H1 (cell line): ENCODE results near the gene SLC41A1. TPM values are rescaled to one million over a fixed set of nuclear protein-coding genes. Genes with fewer than 3 reads are reported as not detected.

ENCODE experiments used
- CTCF ChIA-PET: fragments of 300-600 bp; sonication (Branson Sonifier 250); formaldehyde crosslinking; loops from one replicate; lab custom pipeline; 2021; ENCODE audit not compliant: partially characterized antibody; lab: Charles Lee
- POLR2A ChIA-PET: fragments of 300-600 bp; sonication (Branson Sonifier 250); formaldehyde crosslinking; loops from one replicate; lab custom pipeline; 2021; ENCODE audit warnings: inconsistent platforms; ENCODE audit not compliant: partially characterized antibody; lab: Charles Lee
- DNase-seq, 2 experiments: peaks; one replicate each; pipeline versions ENCODE4 v3.0.0 to v3.0.0-alpha.2; 2010 to 2022; ENCODE audit warnings: low spot score in 2 of 2, low read depth in 1 of 2, mixed read lengths in 1 of 2
- FAIRE-seq: peaks from 2 replicates; lab custom pipeline; 2011; peaks lifted over from hg19 to GRCh38; lab: Jason Lieb, UNC
- H2AFZ ChIP-seq: 2 replicates; pipeline ENCODE4 v1.8.1; 2012; ENCODE audit warnings: low read length, inconsistent platforms
- H2AK5ac ChIP-seq: 2 replicates; pipeline ENCODE4 v1.6.1; 2013; ENCODE audit warnings: low read depth, low read length
- H2BK120ac ChIP-seq: replicated peaks from 2 replicates; pipeline ENCODE3; 2013; ENCODE audit warnings: low read depth, low read length, inconsistent platforms
- H2BK12ac ChIP-seq: 2 replicates; pipeline ENCODE4 v1.6.1; 2013; ENCODE audit warnings: low read depth, low read length
- H2BK15ac ChIP-seq: 2 replicates; pipeline ENCODE4 v1.6.1; 2013; ENCODE audit warnings: low read length
- H2BK20ac ChIP-seq: 2 replicates; pipeline ENCODE4 v1.6.1; 2013; ENCODE audit warnings: low read length
- H2BK5ac ChIP-seq: 2 replicates; pipeline ENCODE4 v1.6.1; 2013; ENCODE audit warnings: low read depth, low read length
- H3K14ac ChIP-seq: 2 replicates; pipeline ENCODE4 v1.6.1; 2013; ENCODE audit warnings: inconsistent platforms; ENCODE audit not compliant: insufficient read length
- H3K18ac ChIP-seq: 2 replicates; pipeline ENCODE4 v1.6.1; 2013; ENCODE audit warnings: low read length; ENCODE audit errors: extremely low read depth
- H3K23ac ChIP-seq: 2 replicates; pipeline ENCODE4 v1.6.1; 2013; ENCODE audit warnings: inconsistent platforms; ENCODE audit not compliant: insufficient read length
- H3K23me2 ChIP-seq: 2 replicates; pipeline ENCODE4 v1.6.1; 2013; ENCODE audit warnings: low read depth, low read length
- H3K27ac ChIP-seq: 2 replicates; pipeline ENCODE4 v1.6.1; 2011; ENCODE audit warnings: low read depth, low read length, inconsistent platforms
- H3K27me3 ChIP-seq, 4 experiments: replicated peaks in 1 of 4; 1 replicate in 1 of 4; 2 replicates in 3 of 4; pipeline versions ENCODE4 v1.6.1 to v1.8.1; 2011 to 2013; ENCODE audit warnings: low read length in 3 of 4, mild to moderate bottlenecking in 3 of 4, inconsistent platforms in 2 of 4, mixed read lengths in 2 of 4, moderate library complexity in 1 of 4; ENCODE audit not compliant: control insufficient read depth in 3 of 4, insufficient read depth in 3 of 4; ENCODE audit errors: extremely low read depth in 1 of 4
- H3K36me3 ChIP-seq, 4 experiments: 2 replicates each; pipeline versions ENCODE4 v1.6.1 to v1.8.1; 2011 to 2013; ENCODE audit warnings: mild to moderate bottlenecking in 4 of 4, low read length in 3 of 4, moderate library complexity in 2 of 4, control low read depth in 1 of 4, inconsistent platforms in 1 of 4; ENCODE audit not compliant: insufficient read depth in 4 of 4, control insufficient read depth in 2 of 4
- H3K4ac ChIP-seq: replicated peaks from 2 replicates; pipeline ENCODE3; 2013; ENCODE audit warnings: low read length, low read depth, mixed read lengths, inconsistent platforms; ENCODE audit not compliant: insufficient read length
- H3K4me1 ChIP-seq, 4 experiments: replicated peaks in 1 of 4; 1 replicate in 1 of 4; 2 replicates in 3 of 4; pipeline versions ENCODE4 v1.6.1 to v1.8.1; 2011 to 2013; ENCODE audit warnings: low read length in 3 of 4, inconsistent platforms in 2 of 4, mixed read lengths in 1 of 4; ENCODE audit not compliant: insufficient read depth in 4 of 4, control insufficient read depth in 3 of 4
- H3K4me2 ChIP-seq, 2 experiments: 2 replicates each; pipeline versions ENCODE4 v1.6.1 to v1.8.1; 2011 to 2013; ENCODE audit warnings: low read depth in 2 of 2, low read length in 2 of 2, control low read depth in 1 of 2, inconsistent platforms in 1 of 2, mild to moderate bottlenecking in 1 of 2; ENCODE audit not compliant: insufficient read depth in 1 of 2
- H3K4me3 ChIP-seq, 4 experiments: fragments of 200-600, 300-600 bp in 1 of 4; sonication (generic), shearing (Covaris generic), sonication (Bioruptor Twin) in 1 of 4; 2 replicates each; pipeline versions ENCODE4 v1.5.1 to v1.8.1; 2011 to 2016; ENCODE audit warnings: low read length in 4 of 4, low read depth in 3 of 4, control low read depth in 2 of 4, inconsistent platforms in 2 of 4, mild to moderate bottlenecking in 2 of 4, mixed read lengths in 1 of 4, moderate library complexity in 1 of 4; ENCODE audit not compliant: insufficient read depth in 2 of 4; ENCODE audit errors: extremely low read depth in 1 of 4
- H3K56ac ChIP-seq: replicated peaks from 2 replicates; pipeline ENCODE3; 2013; ENCODE audit warnings: low read depth, mild to moderate bottlenecking, mixed read lengths, low read length, inconsistent platforms; ENCODE audit not compliant: insufficient read length
- H3K79me1 ChIP-seq: 2 replicates; pipeline ENCODE4 v1.6.1; 2013; ENCODE audit warnings: low read depth, low read length, control low read depth
- H3K79me2 ChIP-seq, 2 experiments: 2 replicates each; pipeline versions ENCODE4 v1.6.1 to v1.8.1; 2012 to 2013; ENCODE audit warnings: low read length in 2 of 2, mild to moderate bottlenecking in 2 of 2, inconsistent platforms in 1 of 2; ENCODE audit not compliant: insufficient read depth in 2 of 2, control insufficient read depth in 1 of 2
- H3K9ac ChIP-seq, 4 experiments: replicated peaks in 1 of 4; 1 replicate in 1 of 4; 2 replicates in 3 of 4; pipeline versions ENCODE4 v1.6.1 to v1.8.1; 2011 to 2013; ENCODE audit warnings: low read depth in 3 of 4, low read length in 3 of 4, control low read depth in 2 of 4, mild to moderate bottlenecking in 2 of 4, moderate library complexity in 2 of 4, inconsistent platforms in 1 of 4; ENCODE audit errors: extremely low read depth in 1 of 4
- H3K9me3 ChIP-seq, 2 experiments: 2 replicates each; pipeline versions ENCODE4 v1.6.1 to v1.8.1; 2012 to 2013; ENCODE audit warnings: mild to moderate bottlenecking in 2 of 2, moderate library complexity in 2 of 2, control low read depth in 1 of 2, inconsistent platforms in 1 of 2, low read depth in 1 of 2, low read length in 1 of 2, mixed read lengths in 1 of 2; ENCODE audit not compliant: insufficient read depth in 2 of 2
- H4K20me1 ChIP-seq, 2 experiments: replicated peaks in 1 of 2; 2 replicates each; pipeline versions ENCODE3 to v1.8.1; 2011 to 2013; ENCODE audit warnings: inconsistent platforms in 2 of 2, low read length in 2 of 2, mild to moderate bottlenecking in 1 of 2; ENCODE audit not compliant: insufficient read depth in 2 of 2, control insufficient read depth in 1 of 2
- H4K5ac ChIP-seq: 2 replicates; pipeline ENCODE4 v1.6.1; 2013; ENCODE audit warnings: low read length, low read depth, mixed read lengths, inconsistent platforms; ENCODE audit not compliant: insufficient read length
- H4K8ac ChIP-seq: 2 replicates; pipeline ENCODE4 v1.8.0; 2013; ENCODE audit warnings: mild to moderate bottlenecking, moderate library complexity, low read length, inconsistent platforms; ENCODE audit not compliant: insufficient read depth; ENCODE audit errors: extremely low read depth
- H4K91ac ChIP-seq: replicated peaks from 2 replicates; pipeline ENCODE3; 2013; ENCODE audit warnings: low read length, mixed read lengths, inconsistent platforms; ENCODE audit not compliant: insufficient read length
- ASH2L ChIP-seq: fragments of 200-600, 300-600 bp; sonication (generic); IDR thresholded peaks from one replicate; pipeline ENCODE4 v1.7.1; 2017; ENCODE audit warnings: low read length
- BRCA1 ChIP-seq: IDR thresholded peaks from 2 replicates; pipeline ENCODE4 v1.6.1; 2012; ENCODE audit warnings: low read depth, low read length, improper control_type of control experiment
- CBX5 ChIP-seq: fragments of 300-800, 300-1000 bp; sonication (generic); IDR thresholded peaks from 2 replicates; pipeline ENCODE4 v1.7.1; 2016; ENCODE audit warnings: antibody characterized with exemption, low read length, low read depth
- HDAC2 ChIP-seq, 2 experiments: fragments of 300-600 bp in 1 of 2; sonication (generic) in 1 of 2; IDR thresholded peaks; 2 replicates each; pipeline ENCODE4 v1.6.1; 2011 to 2012; ENCODE audit warnings: low read depth in 2 of 2, low read length in 2 of 2, mild to moderate bottlenecking in 2 of 2, moderate library complexity in 2 of 2, borderline replicate concordance in 1 of 2, inconsistent platforms in 1 of 2
- JUN ChIP-seq: IDR thresholded peaks from 2 replicates; pipeline ENCODE4 v1.6.1; 2011; ENCODE audit warnings: low read depth, mild to moderate bottlenecking, improper control_type of control experiment, low read length
- JUND ChIP-seq: IDR thresholded peaks from 2 replicates; pipeline ENCODE4 v1.6.1; 2011; ENCODE audit warnings: mild to moderate bottlenecking, improper control_type of control experiment, low read length
- NANOG ChIP-seq: IDR thresholded peaks from 2 replicates; pipeline ENCODE4 v1.6.1; 2011; ENCODE audit warnings: low read length, low read depth, mild to moderate bottlenecking, inconsistent platforms; ENCODE audit not compliant: insufficient read depth, poor library complexity, severe bottlenecking
- PHF8 ChIP-seq: fragments of 200-600 bp; sonication (generic); conservative IDR thresholded peaks from 2 replicates; pipeline ENCODE4 v1.7.1; 2012; ENCODE audit warnings: low read depth, mild to moderate bottlenecking, inconsistent platforms, low read length, moderate library complexity
- RFX5 ChIP-seq: IDR thresholded peaks from 2 replicates; pipeline ENCODE4 v1.6.1; 2011; ENCODE audit warnings: low read depth, low read length, improper control_type of control experiment, borderline replicate concordance
- SIRT6 ChIP-seq: IDR thresholded peaks from one replicate; pipeline ENCODE4 v1.7.1; 2012; ENCODE audit warnings: low read length, inconsistent platforms
- TAF7 ChIP-seq: optimal IDR thresholded peaks from 2 replicates; pipeline ENCODE3; 2011; ENCODE audit warnings: low read depth, mild to moderate bottlenecking, inconsistent platforms, low read length, moderate library complexity, borderline replicate concordance
- TCF12 ChIP-seq: IDR thresholded peaks from 2 replicates; pipeline ENCODE4 v1.6.1; 2011; ENCODE audit warnings: low read depth, mild to moderate bottlenecking, low read length
- WGBS, 2 experiments: shearing (Covaris generic) in 1 of 2; methylation state at CpG; one replicate each; pipeline versions ENCODE4 v1.1.6 to v1.1.7; 2013 to 2015; ENCODE audit warnings: low lambda C conversion rate in 2 of 2, mixed read lengths in 2 of 2, inconsistent platforms in 1 of 2, low coverage in 1 of 2, missing lambda C conversion rate in 1 of 2; ENCODE audit not compliant: insufficient replicate concordance in 2 of 2, insufficient coverage in 1 of 2, insufficient read length in 1 of 2; ENCODE audit errors: extremely low coverage in 1 of 2, missing lambda C conversion rate in 1 of 2; 5-methylcytosine and 5-hydroxymethylcytosine counted together
- polyA plus RNA-seq, 7 experiments: library from polyadenylated mRNA; depleted of rRNA in 3 of 7; stranded (reverse) in 5 of 7; unstranded in 2 of 7; fragments of >200 nt in 5 of 7; fragments of 200-250 nt in 2 of 7; gene quantifications; 1 replicate in 5 of 7; 2 replicates in 1 of 7; 4 replicates in 1 of 7; pipeline versions ENCODE4 v1.2.1 to v1.2.3, GENCODE V29; 2011 to 2013; ENCODE audit warnings: missing spikeins in 2 of 7, mixed read lengths in 2 of 7
- total RNA-seq: library from RNA; stranded (reverse); fragmentation: NEBNext Ultra II Directional; extraction: Animal tissue kit (Norgen Biotek cat#: 25700); gene quantifications from 2 replicates; pipeline ENCODE4 v1.2.1, GENCODE V29; 2021
- TF ChIP-seq, protein P1 (sequence below): IDR thresholded peaks from 2 replicates; pipeline ENCODE4 v1.6.1; 2012; ENCODE audit warnings: inconsistent platforms

SLC41A1 gene
- total and polyA plus RNA-seq, 2 of the 8 experiments (the other 6 are each of a cell fraction or from before 2014, with no cell fraction given) = 41.2 to 42.3 TPM

DNA sequence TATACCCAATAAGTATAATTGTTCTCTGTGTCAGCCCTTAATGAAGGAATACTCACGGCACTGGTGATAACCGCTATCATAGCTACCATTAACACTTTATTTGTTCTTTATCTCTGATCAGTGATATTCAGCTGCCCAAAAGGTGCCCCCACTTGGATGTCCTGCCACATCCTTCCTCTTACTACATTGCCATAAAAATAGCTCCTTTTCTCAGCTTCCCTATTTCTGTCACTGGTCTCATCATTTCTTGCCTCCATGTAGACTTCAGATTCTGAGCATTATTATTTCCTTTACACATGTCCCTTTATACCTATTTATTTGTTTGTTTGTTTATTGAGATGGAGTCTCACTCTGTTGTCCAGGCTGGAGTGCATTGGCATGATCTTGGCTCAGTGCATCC is 35.0 kb downstream of the SLC41A1 start:
- H2BK15ac ChIP-seq = no peak overlapping the region
- no peak overlapping the region for H3K14ac ChIP-seq
- no peak overlapping the region for H4K8ac ChIP-seq
- H3K23ac ChIP-seq = no peak overlapping the region
- no peaks in the 10 kb centered on the region for H3K79me1 ChIP-seq
- no peaks in the 10 kb centered on the region for H4K20me1 ChIP-seq
- H3K36me3 ChIP-seq = no peaks in the 10 kb centered on the region
- H3K9me3 ChIP-seq = no peaks in the 10 kb centered on the region
- no peak overlapping the region for H3K56ac ChIP-seq
- DNase-seq (no peak), FAIRE-seq (no peak)
- H2BK120ac ChIP-seq = no peak overlapping the region
- peaks cover 0 to 7% (median 5%) of the 10 kb centered on the region in 4 experiments; a peak in 4 of 7 replicates for H3K4me1 ChIP-seq
- H4K5ac ChIP-seq = no peak overlapping the region
- no peak overlapping the region for H2AK5ac ChIP-seq
- no peak overlapping the region for H3K9ac ChIP-seq
- H2BK5ac ChIP-seq = no peak overlapping the region
- no peak overlapping the region for H3K4me2 ChIP-seq
- no peak overlapping the region for H4K91ac ChIP-seq
- no peaks in the 10 kb centered on the region for H3K79me2 ChIP-seq
- H3K23me2 ChIP-seq = peaks cover 6% of the 10 kb centered on the region
- H2AFZ ChIP-seq = no peak overlapping the region
- H3K27me3 ChIP-seq = peaks cover 2 to 11% (median 9%) of the 10 kb centered on the region in 4 experiments; a peak in 6 of 7 replicates
- POLR2A ChIA-PET = no interaction called here
- no peak overlapping the region for H3K4me3 ChIP-seq
- no peak overlapping the region for H3K4ac ChIP-seq
- H3K18ac ChIP-seq = no peak overlapping the region
- H3K27ac ChIP-seq = no peak overlapping the region
- H2BK12ac ChIP-seq = no peak overlapping the region
- CTCF ChIA-PET = interaction anchor here (0.6 to 1.2 kb wide), 4 partner anchors 9 to 190 kb away, joined by 3 to 4 read pairs (median 3); no protein-coding TSS in a partner anchor
- no peak overlapping the region for H2BK20ac ChIP-seq
- WGBS, 2 experiments = 87% methylated on average over 2 of the region's 2 CpGs; no CpG with 5 or more reads in 1 of the 2 experiments
- TF ChIP-seq TAF7 = no peak
- no peak for TF ChIP-seq BRCA1
- TF ChIP-seq SIRT6 = no peak
- no peak for TF ChIP-seq JUND
- TF ChIP-seq NANOG = no peak
- TF ChIP-seq HDAC2 (IDR thresholded peaks at IDR 0.05; ENCODE audit: borderline replicate concordance in 1 of 2, low read depth in 2 of 2, low read length in 2 of 2) = no peak
- no peak for TF ChIP-seq TCF12
- TF ChIP-seq ASH2L = no peak
- no peak for TF ChIP-seq CBX5
- TF ChIP-seq, protein P1, sequence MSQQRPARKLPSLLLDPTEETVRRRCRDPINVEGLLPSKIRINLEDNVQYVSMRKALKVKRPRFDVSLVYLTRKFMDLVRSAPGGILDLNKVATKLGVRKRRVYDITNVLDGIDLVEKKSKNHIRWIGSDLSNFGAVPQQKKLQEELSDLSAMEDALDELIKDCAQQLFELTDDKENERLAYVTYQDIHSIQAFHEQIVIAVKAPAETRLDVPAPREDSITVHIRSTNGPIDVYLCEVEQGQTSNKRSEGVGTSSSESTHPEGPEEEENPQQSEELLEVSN = no peak
- no peak for TF ChIP-seq RFX5
- TF ChIP-seq JUN = no peak
- TF ChIP-seq PHF8 = no peak
